HepG2 (cell line): ENCODE measurements around the gene DNAJA2. TPM values are rescaled to one million over a fixed set of nuclear protein-coding genes. Genes with fewer than 3 reads are reported as not detected.
A peak's percentile ranks its signal among the peaks of the same experiment; 100 is the strongest.
"Not testable (repeated sequence)": the region's sequence is repeated elsewhere in the genome, so short reads cannot be mapped to it uniquely, and the experiment has no call there.

Source experiments
- ATAC-seq: fragments of 200-7000 bp; cut with Tn5 transposase; 3 replicates; pipeline ENCODE4 v1.9.1; 2020; ENCODE audit warnings: mild to moderate bottlenecking, moderate library complexity
- BruUV-seq: library from RNA; stranded (reverse); fragments of 400-500 nt; replicated peaks from 2 replicates; lab custom pipeline; 2021; lab: Mats Ljungman, UMichigan
- CTCF ChIA-PET: fragments of 300-600 bp; formaldehyde crosslinking; extraction: SDS; loops from one replicate; lab custom pipeline; 2021; ENCODE audit warnings: low total read pairs, inconsistent platforms, low intra/inter-chr PET ratio; lab: Yijun Ruan, JAX
- POLR2A ChIA-PET: fragments of 350-600 bp; sonication (Branson Sonifier 250); formaldehyde crosslinking; loops from one replicate; lab custom pipeline; 2020; ENCODE audit warnings: antibody characterized with exemption, inconsistent platforms; lab: Yijun Ruan, JAX
- DNase-seq: peaks from one replicate; pipeline ENCODE4 v3.0.0-alpha.2; 2015; ENCODE audit warnings: low spot score
- FAIRE-seq: peaks from 3 replicates; lab custom pipeline; 2011; peaks lifted over from hg19 to GRCh38; lab: Jason Lieb, UNC
- H2AFZ ChIP-seq: one replicate; pipeline ENCODE4 v1.6.1; 2011; ENCODE audit warnings: low read length, inconsistent platforms
- H3K27ac ChIP-seq: fragments of 300-600 bp; 3 replicates; pipeline ENCODE4 v1.8.0; 2011; ENCODE audit warnings: mixed run types, mild to moderate bottlenecking, mixed read lengths, low read length, inconsistent platforms; ENCODE audit not compliant: insufficient read depth; ENCODE audit errors: extremely low read length
- H3K27me3 ChIP-seq, 2 experiments: fragments of 200-600 bp in 1 of 2; 2 replicates in 1 of 2; 3 replicates in 1 of 2; pipeline versions ENCODE4 v1.6.0 to v1.8.0; 2011; ENCODE audit warnings: low read length in 2 of 2, mild to moderate bottlenecking in 2 of 2, moderate library complexity in 2 of 2, inconsistent platforms in 1 of 2; ENCODE audit not compliant: insufficient read depth in 2 of 2, control insufficient read depth in 1 of 2
- H3K36me3 ChIP-seq, 2 experiments: fragments of 200-600 bp in 1 of 2; replicated peaks in 1 of 2; 2 replicates in 1 of 2; 3 replicates in 1 of 2; pipeline versions ENCODE4 v1.5.1 to v1.8.0; 2011; ENCODE audit warnings: low read length in 2 of 2, inconsistent platforms in 1 of 2; ENCODE audit not compliant: insufficient read depth in 2 of 2, control insufficient read depth in 1 of 2
- H3K4me1 ChIP-seq: 2 replicates; pipeline ENCODE4 v1.5.1; 2012; ENCODE audit warnings: low read length, inconsistent platforms; ENCODE audit not compliant: insufficient read depth
- H3K4me2 ChIP-seq: 2 replicates; pipeline ENCODE4 v1.6.0; 2011; ENCODE audit warnings: low read depth, low read length, inconsistent platforms
- H3K4me3 ChIP-seq, 3 experiments: fragments of 200-600 bp in 1 of 3; sonication (generic), shearing (Covaris generic) in 1 of 3; replicated peaks in 1 of 3; 2 replicates each; pipeline ENCODE4 v1.5.1; 2011 to 2016; ENCODE audit warnings: low read length in 3 of 3, inconsistent platforms in 2 of 3, low read depth in 2 of 3, mild to moderate bottlenecking in 2 of 3, control low read depth in 1 of 3, mixed read lengths in 1 of 3; ENCODE audit not compliant: insufficient read depth in 1 of 3
- H3K79me2 ChIP-seq: one replicate; pipeline ENCODE4 v1.6.1; 2011; ENCODE audit warnings: low read length, inconsistent platforms; ENCODE audit not compliant: insufficient read depth
- H3K9ac ChIP-seq: 2 replicates; pipeline ENCODE4 v1.6.0; 2011; ENCODE audit warnings: mild to moderate bottlenecking, low read depth, low read length, inconsistent platforms; ENCODE audit not compliant: insufficient read depth
- H3K9me3 ChIP-seq: 2 replicates; pipeline ENCODE4 v1.5.1; 2012; ENCODE audit warnings: mild to moderate bottlenecking, low read length
- H4K20me1 ChIP-seq: 2 replicates; pipeline ENCODE4 v1.6.0; 2011; ENCODE audit warnings: inconsistent platforms, mild to moderate bottlenecking, low read length, moderate library complexity; ENCODE audit not compliant: insufficient read depth
- DR1 ChIP-seq: sonication (generic); formaldehyde crosslinking; IDR thresholded peaks from 2 replicates; pipeline ENCODE4 v1.8.0; 2021; ENCODE audit warnings: mild to moderate bottlenecking, missing genetic modification reagents, inconsistent platforms
- HMGXB4 ChIP-seq, 2 experiments: sonication (generic) in 1 of 2; formaldehyde crosslinking in 1 of 2; IDR thresholded peaks; 2 replicates each; pipeline versions ENCODE4 v1.4.0 to v1.6.1; 2018 to 2020; ENCODE audit warnings: missing genetic modification reagents in 2 of 2, borderline replicate concordance in 1 of 2, low read depth in 1 of 2, mild to moderate bottlenecking in 1 of 2, missing biosample characterization in 1 of 2
- SNAI1 ChIP-seq: sonication (generic); formaldehyde crosslinking; IDR thresholded peaks from 2 replicates; pipeline ENCODE4 v1.5.0; 2020; ENCODE audit warnings: mild to moderate bottlenecking, missing genetic modification reagents, borderline replicate concordance
- THYN1 ChIP-seq: sonication (generic); formaldehyde crosslinking; IDR thresholded peaks from 2 replicates; pipeline ENCODE4 v1.8.1; 2023; ENCODE audit warnings: low read depth, mild to moderate bottlenecking, moderate library complexity, missing genetic modification reagents, borderline replicate concordance
- XBP1 ChIP-seq: sonication (generic); formaldehyde crosslinking; IDR thresholded peaks from 2 replicates; pipeline ENCODE4 v1.5.0; 2020; ENCODE audit warnings: missing genetic modification reagents
- ZBTB3 ChIP-seq: sonication (generic); formaldehyde crosslinking; IDR thresholded peaks from 2 replicates; pipeline ENCODE4 v1.4.0; 2020; ENCODE audit warnings: low read depth, mild to moderate bottlenecking, moderate library complexity, missing genetic modification reagents, borderline replicate concordance
- ZNF619 ChIP-seq: sonication (generic); formaldehyde crosslinking; IDR thresholded peaks from 2 replicates; pipeline ENCODE4 v1.4.0; 2020; ENCODE audit warnings: mild to moderate bottlenecking, missing genetic modification reagents
- WGBS: methylation state at CpG from one replicate; pipeline ENCODE4 v1.1.6; 2017; ENCODE audit warnings: low lambda C conversion rate; 5-methylcytosine and 5-hydroxymethylcytosine counted together
- in situ Hi-C: cut with HindIII; loops from 2 replicates; pipeline ENCODE4 v1.10.0; 2017; ENCODE audit warnings: low pct_unique_long_range_greater_than_20kb; ENCODE audit not compliant: extremely low pct_ligation_motif_present
- intact Hi-C: fragments of 100-400 bp; cut with micrococcal nuclease; formaldehyde crosslinking; loops from one replicate; pipeline ENCODE4 v1.10.0; 2022; ENCODE audit not compliant: unreplicated experiment
- polyA plus RNA-seq, 8 experiments: library from polyadenylated mRNA; depleted of rRNA in 3 of 8; stranded (reverse) in 7 of 8; unstranded in 1 of 8; fragments of >200 nt; fragmentation: Illumina TruSeq in 4 of 8; extraction: Trizol in 4 of 8; gene quantifications; 2 replicates each; pipeline versions ENCODE4 v1.2.1 to v1.2.3, GENCODE V29; 2011 to 2016; ENCODE audit warnings: low read depth in 4 of 8, missing spikeins in 1 of 8, mixed read lengths in 1 of 8; ENCODE audit not compliant: insufficient read depth in 1 of 8
- total RNA-seq, 5 experiments: library from RNA; depleted of rRNA; stranded (reverse); fragments of >200 nt; fragmentation: Illumina TruSeq; extraction: Trizol; gene quantifications; 2 replicates each; pipeline ENCODE4 v1.2.3, GENCODE V29; 2016; ENCODE audit warnings: low read depth in 1 of 5
- TF ChIP-seq, protein P1 (sequence below): sonication (generic); formaldehyde crosslinking; IDR thresholded peaks from 2 replicates; pipeline ENCODE4 v1.4.0; 2020; ENCODE audit warnings: missing genetic modification reagents
- TF ChIP-seq, protein P2 (sequence below): sonication (generic); formaldehyde crosslinking; IDR thresholded peaks from 2 replicates; pipeline ENCODE4; 2020; ENCODE audit warnings: missing genetic modification reagents, mild to moderate bottlenecking, borderline replicate concordance
- TF ChIP-seq, protein P3 (sequence below): sonication (generic); formaldehyde crosslinking; IDR thresholded peaks from 2 replicates; pipeline ENCODE4 v1.8.0; 2022; ENCODE audit warnings: missing genetic modification reagents, low read depth, mild to moderate bottlenecking, borderline replicate concordance

DNAJA2 gene
- total and polyA plus RNA-seq, 2 of the 13 experiments (the other 11 are each of a cell fraction or from before 2014, with no cell fraction given), result 25.4 to 176 TPM

GRCh38 chr16:46947900-46948547, 25.4 kb downstream of the DNAJA2 start (continued):
- TF ChIP-seq, protein P1, sequence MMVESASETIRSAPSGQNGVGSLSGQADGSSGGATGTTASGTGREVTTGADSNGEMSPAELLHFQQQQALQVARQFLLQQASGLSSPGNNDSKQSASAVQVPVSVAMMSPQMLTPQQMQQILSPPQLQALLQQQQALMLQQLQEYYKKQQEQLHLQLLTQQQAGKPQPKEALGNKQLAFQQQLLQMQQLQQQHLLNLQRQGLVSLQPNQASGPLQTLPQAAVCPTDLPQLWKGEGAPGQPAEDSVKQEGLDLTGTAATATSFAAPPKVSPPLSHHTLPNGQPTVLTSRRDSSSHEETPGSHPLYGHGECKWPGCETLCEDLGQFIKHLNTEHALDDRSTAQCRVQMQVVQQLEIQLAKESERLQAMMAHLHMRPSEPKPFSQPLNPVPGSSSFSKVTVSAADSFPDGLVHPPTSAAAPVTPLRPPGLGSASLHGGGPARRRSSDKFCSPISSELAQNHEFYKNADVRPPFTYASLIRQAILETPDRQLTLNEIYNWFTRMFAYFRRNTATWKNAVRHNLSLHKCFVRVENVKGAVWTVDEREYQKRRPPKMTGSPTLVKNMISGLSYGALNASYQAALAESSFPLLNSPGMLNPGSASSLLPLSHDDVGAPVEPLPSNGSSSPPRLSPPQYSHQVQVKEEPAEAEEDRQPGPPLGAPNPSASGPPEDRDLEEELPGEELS (CRISPR knock-in tag), result no peak
- TF ChIP-seq HMGXB4 (CRISPR knock-in tag; IDR thresholded peaks at IDR 0.05; ENCODE audit: borderline replicate concordance in 1 of 2, low read depth in 1 of 2) (peak; percentile 8 to 24; a peak in 1 of 4 replicates), ZNF619 (0 out of 2 replicates have a peak, but pooled peaks have one; percentile 75), DR1 (no peak), THYN1 (CRISPR knock-in tag) (no peak), SNAI1 (CRISPR knock-in tag) (0 out of 2 replicates have a peak, but pooled peaks have one; percentile 91), XBP1 (CRISPR knock-in tag) (no peak), ZBTB3 (CRISPR knock-in tag) (0 out of 2 replicates have a peak, but pooled peaks have one; percentile 41)
- TF ChIP-seq, protein P2, sequence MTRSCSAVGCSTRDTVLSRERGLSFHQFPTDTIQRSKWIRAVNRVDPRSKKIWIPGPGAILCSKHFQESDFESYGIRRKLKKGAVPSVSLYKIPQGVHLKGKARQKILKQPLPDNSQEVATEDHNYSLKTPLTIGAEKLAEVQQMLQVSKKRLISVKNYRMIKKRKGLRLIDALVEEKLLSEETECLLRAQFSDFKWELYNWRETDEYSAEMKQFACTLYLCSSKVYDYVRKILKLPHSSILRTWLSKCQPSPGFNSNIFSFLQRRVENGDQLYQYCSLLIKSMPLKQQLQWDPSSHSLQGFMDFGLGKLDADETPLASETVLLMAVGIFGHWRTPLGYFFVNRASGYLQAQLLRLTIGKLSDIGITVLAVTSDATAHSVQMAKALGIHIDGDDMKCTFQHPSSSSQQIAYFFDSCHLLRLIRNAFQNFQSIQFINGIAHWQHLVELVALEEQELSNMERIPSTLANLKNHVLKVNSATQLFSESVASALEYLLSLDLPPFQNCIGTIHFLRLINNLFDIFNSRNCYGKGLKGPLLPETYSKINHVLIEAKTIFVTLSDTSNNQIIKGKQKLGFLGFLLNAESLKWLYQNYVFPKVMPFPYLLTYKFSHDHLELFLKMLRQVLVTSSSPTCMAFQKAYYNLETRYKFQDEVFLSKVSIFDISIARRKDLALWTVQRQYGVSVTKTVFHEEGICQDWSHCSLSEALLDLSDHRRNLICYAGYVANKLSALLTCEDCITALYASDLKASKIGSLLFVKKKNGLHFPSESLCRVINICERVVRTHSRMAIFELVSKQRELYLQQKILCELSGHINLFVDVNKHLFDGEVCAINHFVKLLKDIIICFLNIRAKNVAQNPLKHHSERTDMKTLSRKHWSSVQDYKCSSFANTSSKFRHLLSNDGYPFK (CRISPR knock-in tag), result 0 out of 2 replicates have a peak, but pooled peaks have one; percentile 14
- TF ChIP-seq, protein P3, sequence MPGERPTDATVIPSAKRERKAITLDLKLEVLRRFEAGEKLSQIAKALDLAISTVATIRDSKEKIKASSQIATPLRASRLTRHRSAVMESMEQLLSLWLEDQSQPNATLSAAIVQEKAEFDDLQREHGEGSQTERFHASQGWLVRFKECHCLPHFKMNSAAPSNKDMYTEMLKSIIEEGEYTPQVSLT (CRISPR knock-in tag), result peak; percentile 56; the same call in 1 of the 2 replicates

- in situ Hi-C loops (loop anchor here (5.0 to 10.0 kb wide), 3 partner anchors 73 to 1220 kb away; no protein-coding TSS in a partner anchor), intact Hi-C loops (loop anchor here (5.0 kb wide), 1 partner anchor 93 kb away; no protein-coding TSS in a partner anchor)
- H3K9ac ChIP-seq, DNase-seq, CTCF ChIA-PET, H3K36me3 ChIP-seq, BruUV-seq, H3K27ac ChIP-seq, ATAC-seq, H2AFZ ChIP-seq, H3K27me3 ChIP-seq, FAIRE-seq, H3K9me3 ChIP-seq, POLR2A ChIA-PET, H3K4me3 ChIP-seq, H4K20me1 ChIP-seq, H3K4me2 ChIP-seq, H3K79me2 ChIP-seq: not testable (repeated sequence)
- WGBS, result 54% methylated on average over 8 of the region's 8 CpGs
- peaks cover 37% of the 10 kb centered on the region for H3K4me1 ChIP-seq
Measured at GRCh38 chr16:46944713-46945112, 28.8 kb downstream of the DNAJA2 start.
